Retinal pigment epithelial cell (primary cell): Measurements from ENCODE around the gene CYP4F12.

Experiments used
- DNase-seq: peaks from one replicate; pipeline ENCODE4 v3.0.0-alpha.2; 2010; ENCODE audit warnings: low read depth
- H3K4me3 ChIP-seq: 2 replicates; pipeline ENCODE4 v1.5.1; 2011; ENCODE audit warnings: mild to moderate bottlenecking, low read length, control low read depth, moderate library complexity
- CTCF ChIP-seq: conservative IDR thresholded peaks from 2 replicates; pipeline ENCODE4 v1.5.1; 2011; ENCODE audit warnings: low read depth, low read length, control low read depth, inconsistent platforms

CYP4F12 gene

GRCh38 chr19:15680478-15681322 lies 7.8 kb downstream of the CYP4F12 start:
- DNase-seq = no peak
- no peak overlapping the region for H3K4me3 ChIP-seq
- no peak for TF ChIP-seq CTCF

- H3K4me3 ChIP-seq = no peak overlapping the region
- TF ChIP-seq CTCF = no peak
- no peak for DNase-seq
Measured at GRCh38 chr19:15683411-15683810, 10.5 kb downstream of the CYP4F12 start.

DNA sequence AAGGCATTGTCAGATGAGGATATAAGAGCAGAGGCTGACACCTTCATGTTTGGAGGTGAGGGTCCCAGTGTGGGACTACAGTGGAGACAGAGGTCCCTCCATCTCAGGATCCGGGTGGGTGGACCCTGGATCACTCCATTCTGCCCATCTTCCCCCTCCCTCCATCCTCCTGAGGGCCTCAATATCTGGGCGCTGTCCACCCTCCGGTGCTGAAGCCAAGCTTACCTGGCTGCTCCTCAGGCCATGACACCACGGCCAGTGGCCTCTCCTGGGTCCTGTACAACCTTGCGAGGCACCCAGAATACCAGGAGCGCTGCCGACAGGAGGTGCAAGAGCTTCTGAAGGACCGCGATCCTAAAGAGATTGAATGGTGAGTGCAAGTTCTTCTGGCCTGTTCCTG lies 11.9 kb downstream of the CYP4F12 start:
- DNase-seq = no peak
- no peak for TF ChIP-seq CTCF
- H3K4me3 ChIP-seq = no peak overlapping the region

- no peak for DNase-seq
- no peak overlapping the region for H3K4me3 ChIP-seq
- no peak for TF ChIP-seq CTCF
Measured at GRCh38 chr19:15696654-15697194, 23.8 kb downstream of the CYP4F12 start.

DNA sequence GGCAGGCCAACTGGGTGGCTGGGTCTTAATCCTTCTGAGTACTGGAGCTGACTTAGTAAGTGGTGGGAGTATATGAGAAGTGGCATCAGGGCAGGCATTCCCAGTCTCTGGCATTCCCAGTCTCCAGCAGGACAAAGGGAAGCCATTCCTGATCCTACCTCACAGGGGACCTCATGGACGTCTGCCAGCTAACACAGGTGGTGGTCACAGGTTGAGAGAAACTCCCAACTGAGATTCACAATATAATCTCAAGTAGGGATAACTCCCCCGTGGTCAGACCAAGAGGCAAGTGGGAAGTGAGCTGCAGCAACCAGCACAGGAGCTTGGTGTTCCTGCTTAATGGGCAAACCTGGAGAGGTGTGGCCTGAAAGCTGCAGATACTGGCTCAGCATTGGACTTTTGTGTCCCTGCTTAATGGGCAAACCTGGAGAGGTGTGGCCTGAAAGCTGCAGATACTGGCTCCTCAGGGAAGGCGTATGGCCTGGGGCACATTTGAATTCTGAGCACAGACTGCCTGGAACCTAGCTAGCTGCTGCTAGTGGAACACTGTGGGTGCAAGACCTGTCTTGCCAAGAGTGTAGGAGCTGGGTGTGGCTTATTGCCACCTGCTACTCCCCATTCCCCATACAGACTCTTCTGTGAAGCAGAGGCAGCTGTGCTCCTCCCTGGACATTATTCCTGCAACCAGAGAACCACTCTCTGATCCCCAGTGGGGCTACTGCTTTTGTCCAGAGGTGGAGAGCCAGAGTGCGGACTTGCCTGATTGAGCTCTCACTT lies 29.1 kb downstream of the CYP4F12 start:
- DNase-seq = no peak
- TF ChIP-seq CTCF = no peak
- H3K4me3 ChIP-seq = no peak overlapping the region

- no peak for DNase-seq
- H3K4me3 ChIP-seq = no peak overlapping the region
- no peak for TF ChIP-seq CTCF
Measured at GRCh38 chr19:15702534-15702930, 29.6 kb downstream of the CYP4F12 start.
